Measurements from ENCODE around the gene DGKD.
A peak's percentile ranks its signal among the peaks of the same experiment; 100 is the strongest.

DGKD gene

GRCh38 chr2:233379034-233379433, 24.7 kb downstream of the DGKD start:
- Mint-ChIP-seq H3K4me1 (ENCODE audit: low read depth) (peaks cover 36% of the 10 kb centered on the region), H3K36me3 (ENCODE audit: low read depth) (peaks cover 19% of the 10 kb centered on the region), H3K27ac (peak overlapping the region; percentile 21), H3K9me3 (no peaks in the 10 kb centered on the region), H3K27me3 (no peaks in the 10 kb centered on the region), H3K4me3 (no peak overlapping the region)
- intact Hi-C loops (cut with micrococcal nuclease): no loop called here

- intact Hi-C loops (cut with micrococcal nuclease): no loop called here
- Mint-ChIP-seq H3K27ac (peak overlapping the region; percentile 21), H3K4me1 (ENCODE audit: low read depth) (peaks cover 40% of the 10 kb centered on the region), H3K9me3 (no peaks in the 10 kb centered on the region), H3K4me3 (no peak overlapping the region), H3K36me3 (ENCODE audit: low read depth) (peaks cover 22% of the 10 kb centered on the region), H3K27me3 (no peaks in the 10 kb centered on the region)
Measured at GRCh38 chr2:233379441-233379840, 25.1 kb downstream of the DGKD start.

GRCh38 chr2:233380132-233380895, 26.0 kb downstream of the DGKD start:
- H3K4me1 Mint-ChIP-seq (ENCODE audit: low read depth): peaks cover 49% of the 10 kb centered on the region
- peaks cover 21% of the 10 kb centered on the region for H3K36me3 Mint-ChIP-seq (ENCODE audit: low read depth)
- intact Hi-C loops (cut with micrococcal nuclease): loop anchor here (10.0 kb wide), 1 partner anchor 96 kb away; no protein-coding TSS in a partner anchor
- H3K27me3 Mint-ChIP-seq: no peaks in the 10 kb centered on the region
- H3K9me3 Mint-ChIP-seq: no peaks in the 10 kb centered on the region
- no peak overlapping the region for H3K4me3 Mint-ChIP-seq
- no peak overlapping the region for H3K27ac Mint-ChIP-seq

GRCh38 chr2:233380995-233381637, 26.8 kb downstream of the DGKD start:
- H3K4me1 Mint-ChIP-seq (ENCODE audit: low read depth): peaks cover 57% of the 10 kb centered on the region
- H3K36me3 Mint-ChIP-seq (ENCODE audit: low read depth): peaks cover 20% of the 10 kb centered on the region
- H3K27ac Mint-ChIP-seq: no peak overlapping the region
- intact Hi-C loops (cut with micrococcal nuclease): loop anchor here (10.0 kb wide), 1 partner anchor 96 kb away; no protein-coding TSS in a partner anchor
- no peak overlapping the region for H3K4me3 Mint-ChIP-seq
- H3K27me3 Mint-ChIP-seq: no peaks in the 10 kb centered on the region
- no peaks in the 10 kb centered on the region for H3K9me3 Mint-ChIP-seq

GRCh38 chr2:233381638-233381995, 27.3 kb downstream of the DGKD start:
- intact Hi-C loops (cut with micrococcal nuclease): loop anchor here (10.0 kb wide), 1 partner anchor 97 kb away; no protein-coding TSS in a partner anchor
- peaks cover 19% of the 10 kb centered on the region for H3K36me3 Mint-ChIP-seq (ENCODE audit: low read depth)
- H3K4me3 Mint-ChIP-seq: no peak overlapping the region
- H3K9me3 Mint-ChIP-seq: no peaks in the 10 kb centered on the region
- H3K27me3 Mint-ChIP-seq: no peaks in the 10 kb centered on the region
- no peak overlapping the region for H3K27ac Mint-ChIP-seq
- H3K4me1 Mint-ChIP-seq (ENCODE audit: low read depth): peaks cover 61% of the 10 kb centered on the region

GRCh38 chr2:233384015-233384414, 29.7 kb downstream of the DGKD start:
- intact Hi-C loops (cut with micrococcal nuclease): loop anchor here (10.0 kb wide), 1 partner anchor 99 kb away; no protein-coding TSS in a partner anchor
- Mint-ChIP-seq H3K4me3 (no peak overlapping the region), H3K9me3 (no peaks in the 10 kb centered on the region), H3K27ac (no peak overlapping the region), H3K36me3 (ENCODE audit: low read depth) (peaks cover 17% of the 10 kb centered on the region), H3K27me3 (no peaks in the 10 kb centered on the region), H3K4me1 (ENCODE audit: low read depth) (peaks cover 61% of the 10 kb centered on the region)

- intact Hi-C loops (cut with micrococcal nuclease): loop anchor here (10.0 kb wide), 1 partner anchor 100 kb away; no protein-coding TSS in a partner anchor
- Mint-ChIP-seq H3K4me1 (ENCODE audit: low read depth) (peaks cover 54% of the 10 kb centered on the region), H3K36me3 (ENCODE audit: low read depth) (peaks cover 26% of the 10 kb centered on the region), H3K27me3 (no peaks in the 10 kb centered on the region), H3K4me3 (no peak overlapping the region), H3K9me3 (no peaks in the 10 kb centered on the region), H3K27ac (peak overlapping the region; percentile 43)
Measured at GRCh38 chr2:233384811-233385488, 30.7 kb downstream of the DGKD start.

- Mint-ChIP-seq H3K27ac (peak overlapping the region; percentile 43), H3K4me1 (ENCODE audit: low read depth) (peaks cover 49% of the 10 kb centered on the region), H3K9me3 (no peaks in the 10 kb centered on the region), H3K4me3 (no peak overlapping the region), H3K27me3 (no peaks in the 10 kb centered on the region), H3K36me3 (ENCODE audit: low read depth) (peaks cover 33% of the 10 kb centered on the region)
- intact Hi-C loops (cut with micrococcal nuclease): loop anchor here (10.0 kb wide), 1 partner anchor 101 kb away; no protein-coding TSS in a partner anchor
Measured at GRCh38 chr2:233385489-233386044, 31.3 kb downstream of the DGKD start.

GRCh38 chr2:233386382-233387041, 32.2 kb downstream of the DGKD start:
- no peak overlapping the region for H3K4me3 Mint-ChIP-seq
- intact Hi-C loops (cut with micrococcal nuclease): loop anchor here (10.0 kb wide), 1 partner anchor 102 kb away; no protein-coding TSS in a partner anchor
- H3K9me3 Mint-ChIP-seq: no peaks in the 10 kb centered on the region
- H3K4me1 Mint-ChIP-seq (ENCODE audit: low read depth): peaks cover 41% of the 10 kb centered on the region
- H3K27me3 Mint-ChIP-seq: no peaks in the 10 kb centered on the region
- H3K27ac Mint-ChIP-seq: no peak overlapping the region
- peaks cover 42% of the 10 kb centered on the region for H3K36me3 Mint-ChIP-seq (ENCODE audit: low read depth)

- no peak overlapping the region for H3K4me3 Mint-ChIP-seq
- no peak overlapping the region for H3K27ac Mint-ChIP-seq
- H3K4me1 Mint-ChIP-seq (ENCODE audit: low read depth): peaks cover 40% of the 10 kb centered on the region
- peaks cover 48% of the 10 kb centered on the region for H3K36me3 Mint-ChIP-seq (ENCODE audit: low read depth)
- intact Hi-C loops (cut with micrococcal nuclease): loop anchor here (10.0 kb wide), 1 partner anchor 102 kb away; no protein-coding TSS in a partner anchor
- no peaks in the 10 kb centered on the region for H3K27me3 Mint-ChIP-seq
- no peaks in the 10 kb centered on the region for H3K9me3 Mint-ChIP-seq
Measured at GRCh38 chr2:233387225-233387624, 32.9 kb downstream of the DGKD start.

- H3K4me3 Mint-ChIP-seq: no peak overlapping the region
- H3K4me1 Mint-ChIP-seq (ENCODE audit: low read depth): peaks cover 33% of the 10 kb centered on the region
- intact Hi-C loops (cut with micrococcal nuclease): loop anchor here (10.0 kb wide), 1 partner anchor 103 kb away; no protein-coding TSS in a partner anchor
- H3K27me3 Mint-ChIP-seq: no peaks in the 10 kb centered on the region
- no peak overlapping the region for H3K27ac Mint-ChIP-seq
- H3K36me3 Mint-ChIP-seq (ENCODE audit: low read depth): peaks cover 50% of the 10 kb centered on the region
- no peaks in the 10 kb centered on the region for H3K9me3 Mint-ChIP-seq
Measured at GRCh38 chr2:233387667-233388528, 33.6 kb downstream of the DGKD start.

- H3K27me3 Mint-ChIP-seq: no peaks in the 10 kb centered on the region
- intact Hi-C loops (cut with micrococcal nuclease): loop anchor here (10.0 kb wide), 1 partner anchor 105 kb away; no protein-coding TSS in a partner anchor
- no peaks in the 10 kb centered on the region for H3K9me3 Mint-ChIP-seq
- H3K27ac Mint-ChIP-seq: no peak overlapping the region
- H3K4me1 Mint-ChIP-seq (ENCODE audit: low read depth): peaks cover 21% of the 10 kb centered on the region
- H3K36me3 Mint-ChIP-seq (ENCODE audit: low read depth): peaks cover 62% of the 10 kb centered on the region
- H3K4me3 Mint-ChIP-seq: no peak overlapping the region
Measured at GRCh38 chr2:233389601-233390125, 35.4 kb downstream of the DGKD start.

Data from dendritic cell treated with granulocyte-macrophage colony-stimulating factor and Interleukin-4, amounts not matched to agents 40 ng/mL and 50 ng/mL, for 4 days (primary cell).